GM10847 (cell line): ENCODE data around the gene SLC8B1.

ENCODE experiments used
- POLR2A ChIP-seq: IDR thresholded peaks from 2 replicates; pipeline ENCODE4 v1.6.1; 2011; ENCODE audit not compliant: insufficient read length; ENCODE audit errors: extremely low read depth

Gene SLC8B1

DNA sequence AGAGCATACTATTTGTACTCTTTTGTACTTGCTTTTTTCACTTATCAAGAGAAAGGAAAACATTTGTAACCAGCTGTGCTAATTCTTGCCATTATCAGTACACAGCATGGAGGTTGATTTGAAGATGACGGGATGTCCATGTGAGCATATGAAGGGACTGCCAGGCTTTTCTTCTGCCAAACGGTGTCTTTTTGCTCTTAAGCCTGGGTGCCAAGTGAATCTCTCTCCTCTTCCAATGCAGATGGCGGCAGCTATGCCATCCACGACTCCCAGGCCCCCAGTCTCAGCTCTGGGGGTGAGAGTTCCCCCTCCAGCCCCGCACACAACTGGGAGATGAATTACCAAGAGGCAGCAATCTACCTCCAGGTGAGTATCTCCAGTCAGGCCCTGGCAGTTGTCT lies 74.8 kb downstream of the SLC8B1 start:
- no peak for TF ChIP-seq POLR2A

DNA sequence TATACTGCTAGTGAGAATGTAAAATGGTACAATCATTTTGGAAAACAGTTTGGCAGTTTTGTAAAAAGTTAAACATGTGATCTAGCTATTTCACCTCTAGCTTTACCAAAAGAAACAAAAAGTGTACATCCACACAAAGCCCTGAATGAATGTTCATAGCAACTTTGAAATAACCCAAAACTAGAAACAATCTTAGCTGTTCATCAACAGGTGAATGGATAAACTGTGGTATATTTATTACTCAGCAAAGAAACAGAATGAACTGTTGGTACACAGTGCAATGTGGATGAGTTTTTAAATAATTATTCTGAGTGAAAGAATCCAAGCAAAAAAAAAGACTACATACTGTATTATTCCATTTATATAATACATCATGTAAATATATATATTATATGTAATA lies 77.3 kb downstream of the SLC8B1 start:
- no peak for TF ChIP-seq POLR2A

DNA sequence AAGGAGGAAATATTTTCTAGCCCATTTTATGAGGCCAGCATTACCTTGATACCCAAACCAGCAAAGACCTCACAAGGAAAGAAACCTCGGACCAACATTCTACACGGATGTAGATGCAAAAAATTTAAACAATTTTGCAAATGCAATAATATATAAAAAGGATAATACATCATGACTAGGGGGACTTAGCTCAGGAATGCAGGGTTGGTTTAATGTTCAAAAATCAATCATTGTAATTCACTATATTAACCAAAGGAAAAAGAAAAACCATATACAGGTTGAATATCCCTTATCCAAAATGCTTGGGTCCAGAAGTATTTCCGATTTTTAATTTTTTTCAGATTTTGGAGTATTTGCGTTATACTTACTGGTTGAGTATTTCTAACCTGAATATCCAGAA lies 80.6 kb downstream of the SLC8B1 start:
- no peak for TF ChIP-seq POLR2A

- TF ChIP-seq POLR2A: no peak
Measured at GRCh38 chr12:113253532-113254285, 81.2 kb downstream of the SLC8B1 start.

GRCh38 chr12:113252494-113252893 lies 82.4 kb downstream of the SLC8B1 start:
- no peak for TF ChIP-seq POLR2A

GRCh38 chr12:113251404-113252070 lies 83.4 kb downstream of the SLC8B1 start:
- TF ChIP-seq POLR2A: no peak

DNA sequence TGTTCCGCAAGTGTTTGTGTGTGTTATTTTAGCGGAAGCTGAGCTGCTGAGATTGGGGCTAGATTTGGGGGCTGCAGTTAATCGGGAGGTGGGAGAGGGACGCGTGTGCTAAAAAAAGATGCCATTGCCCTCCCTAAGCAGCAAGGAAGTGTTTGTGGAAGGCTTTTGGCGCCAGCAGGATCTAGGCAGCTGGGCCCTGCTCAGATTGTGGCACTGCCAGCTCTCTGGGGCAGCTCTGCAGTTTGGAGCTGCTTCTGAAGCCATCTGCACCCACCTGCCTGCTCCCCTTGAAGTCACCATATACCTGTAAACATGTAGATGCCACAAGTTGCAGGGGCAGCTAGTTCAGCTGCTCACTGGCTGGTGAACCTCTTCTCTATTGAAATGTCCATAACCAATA lies 84.9 kb downstream of the SLC8B1 start:
- no peak for TF ChIP-seq POLR2A

DNA sequence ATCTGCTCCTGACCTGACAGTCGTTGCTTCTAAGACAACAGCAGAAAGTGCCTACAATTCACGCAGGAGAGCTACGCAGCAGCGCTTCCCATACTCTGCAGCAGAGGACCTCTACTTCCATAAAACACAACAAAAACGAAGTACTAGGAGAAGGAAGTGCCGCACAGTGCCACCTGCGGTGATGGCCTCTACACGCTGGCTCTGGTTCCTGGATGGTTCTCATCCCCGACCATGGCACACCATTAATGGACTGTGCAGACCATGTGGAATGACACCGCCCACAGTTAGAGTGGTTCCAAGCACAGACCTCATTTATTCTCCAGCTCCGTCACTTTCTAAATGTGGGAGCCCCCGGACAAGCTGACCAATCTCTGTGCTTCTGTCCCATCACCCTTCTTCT lies 85.4 kb downstream of the SLC8B1 start:
- no peak for TF ChIP-seq POLR2A

- no peak for TF ChIP-seq POLR2A
Measured at GRCh38 chr12:113248842-113249435, 86.0 kb downstream of the SLC8B1 start.
